ENCODE results near the gene NFYC.

- TF ChIP-seq CTCF (IDR thresholded peaks at IDR 0.05; ENCODE audit: insufficient read depth, low read depth, low read length): no peak
- no peak for TF ChIP-seq EZH2 (IDR thresholded peaks at IDR 0.05; ENCODE audit: insufficient read depth, low read length)
Observed at GRCh38 chr1:40748841-40749718, 57.6 kb downstream of the NFYC start.

All from astrocyte (in vitro differentiated cells and primary cell).